ENCODE results near the gene KAZN.

KAZN gene

GRCh38 chr1:14884614-14885175 lies 286.2 kb downstream of the KAZN start:
- H3K4me3 ChIP-seq (ENCODE audit: low read depth, low read length) = no peak overlapping the region
- no peak for TF ChIP-seq CTCF (IDR thresholded peaks at IDR 0.05; ENCODE audit: low read depth, low read length)

- H3K4me3 ChIP-seq (ENCODE audit: low read depth, low read length) = no peak overlapping the region
- TF ChIP-seq CTCF (IDR thresholded peaks at IDR 0.05; ENCODE audit: low read depth, low read length) = no peak
Measured at GRCh38 chr1:14887044-14887566, 288.6 kb downstream of the KAZN start.

- H3K4me3 ChIP-seq (ENCODE audit: low read depth, low read length) = no peak overlapping the region
- no peak for TF ChIP-seq CTCF (IDR thresholded peaks at IDR 0.05; ENCODE audit: low read depth, low read length)
Measured at GRCh38 chr1:14887764-14888350, 289.4 kb downstream of the KAZN start.

- no peak for TF ChIP-seq CTCF (IDR thresholded peaks at IDR 0.05; ENCODE audit: low read depth, low read length)
- no peak overlapping the region for H3K4me3 ChIP-seq (ENCODE audit: low read depth, low read length)
Measured at GRCh38 chr1:14888374-14888773, 289.9 kb downstream of the KAZN start.

- no peak for TF ChIP-seq CTCF (IDR thresholded peaks at IDR 0.05; ENCODE audit: low read depth, low read length)
- no peak overlapping the region for H3K4me3 ChIP-seq (ENCODE audit: low read depth, low read length)
Measured at GRCh38 chr1:14889825-14890440, 291.4 kb downstream of the KAZN start.

GRCh38 chr1:14891991-14892390 lies 293.5 kb downstream of the KAZN start:
- H3K4me3 ChIP-seq (ENCODE audit: low read depth, low read length) = no peak overlapping the region
- TF ChIP-seq CTCF (IDR thresholded peaks at IDR 0.05; ENCODE audit: low read depth, low read length) = no peak
